AG04450 (cell line): ENCODE data around the gene MYH14. TPM values are rescaled to one million over a fixed set of nuclear protein-coding genes. Genes with fewer than 3 reads are reported as not detected.

ENCODE experiments used
- CTCF ChIA-PET: fragments of 300-600, 350-600 bp; formaldehyde crosslinking; extraction: SDS; loops from one replicate; lab custom pipeline; 2022; ENCODE audit warnings: antibody characterized with exemption, inconsistent platforms; lab: Charles Lee
- POLR2A ChIA-PET: fragments of 350-600 bp; formaldehyde crosslinking; extraction: SDS; loops from one replicate; lab custom pipeline; 2021; ENCODE audit warnings: antibody characterized with exemption, inconsistent platforms; lab: Yijun Ruan, JAX
- DNase-seq: peaks from one replicate; pipeline ENCODE4 v3.0.0-alpha.2; 2011; ENCODE audit warnings: low read depth, low spot score
- H3K27ac ChIP-seq: one replicate; pipeline ENCODE4 v1.5.1; 2012; ENCODE audit warnings: low read depth, low read length, control low read depth
- H3K27me3 ChIP-seq: one replicate; pipeline ENCODE4 v1.6.0; 2012; ENCODE audit warnings: low read length; ENCODE audit not compliant: control insufficient read depth, insufficient read depth
- H3K4me3 ChIP-seq: 2 replicates; pipeline ENCODE4 v1.5.1; 2011; ENCODE audit warnings: mild to moderate bottlenecking, low read depth, low read length, control low read depth
- H3K9me3 ChIP-seq: 2 replicates; pipeline ENCODE4 v1.5.1; 2012; ENCODE audit warnings: low read length; ENCODE audit not compliant: control insufficient read depth, insufficient read depth
- CTCF ChIP-seq: IDR thresholded peaks from 2 replicates; pipeline ENCODE4 v1.5.1; 2011; ENCODE audit warnings: low read depth, low read length, control low read depth, inconsistent platforms
- polyA plus RNA-seq: library from polyadenylated mRNA; depleted of rRNA; stranded (reverse); fragments of >200 nt; gene quantifications from 2 replicates; pipeline ENCODE4 v1.2.3, GENCODE V29; 2011

MYH14 gene
- polyA plus RNA-seq, 1 experiment: not detected

GRCh38 chr19:50162988-50163387 is 40.4 kb upstream of the MYH14 start, which contains the start of gene IZUMO2:
IZUMO2 (minus strand) TSS chr19:50163281; CDS start chr19:50163194, 87 bp downstream.
- TF ChIP-seq CTCF: no peak
- no peak within 1 kb of the TSS for H3K4me3 ChIP-seq
- H3K27me3 ChIP-seq: no peaks in the 10 kb centered on the region
- no peak within 1 kb of the TSS for H3K27ac ChIP-seq
- CTCF ChIA-PET: no interaction called here
- DNase-seq: no peak
- peaks cover 19% of the 10 kb centered on the region for H3K9me3 ChIP-seq
- POLR2A ChIA-PET: no interaction called here

GRCh38 chr19:50167314-50167721 is 36.1 kb upstream of the MYH14 start:
- ChIA-PET POLR2A (no interaction called here), CTCF (no interaction called here)
- no peaks in the 10 kb centered on the region for H3K27me3 ChIP-seq

GRCh38 chr19:50171752-50172151 is 31.7 kb upstream of the MYH14 start:
- no peak for DNase-seq
- H3K4me3 ChIP-seq: no peak overlapping the region
- ChIA-PET CTCF (no interaction called here), POLR2A (no interaction called here)
- H3K27me3 ChIP-seq: no peaks in the 10 kb centered on the region
- no peak overlapping the region for H3K27ac ChIP-seq
- no peak for TF ChIP-seq CTCF
- peaks cover 27% of the 10 kb centered on the region for H3K9me3 ChIP-seq

More at GRCh38 chr19:50167314-50167721, 36.1 kb upstream of the MYH14 start:
- Histone ChIP-seq H3K4me3 (no peak overlapping the region), H3K27ac (no peak overlapping the region), H3K9me3 (peaks cover 29% of the 10 kb centered on the region)
- no peak for TF ChIP-seq CTCF
- DNase-seq: no peak

GRCh38 chr19:50172726-50173125 is 30.7 kb upstream of the MYH14 start:
- TF ChIP-seq CTCF: no peak
- H3K27ac ChIP-seq: no peak overlapping the region
- no peak overlapping the region for H3K4me3 ChIP-seq
- no peaks in the 10 kb centered on the region for H3K27me3 ChIP-seq
- DNase-seq: no peak
- ChIA-PET POLR2A (no interaction called here), CTCF (interaction anchor here (1.1 kb wide), 1 partner anchor 552 kb away, joined by 3 read pairs; no protein-coding TSS in a partner anchor)
- peaks cover 21% of the 10 kb centered on the region for H3K9me3 ChIP-seq

GRCh38 chr19:50173127-50173526 is 30.3 kb upstream of the MYH14 start:
- TF ChIP-seq CTCF: no peak
- DNase-seq: no peak
- Histone ChIP-seq H3K27me3 (no peaks in the 10 kb centered on the region), H3K27ac (no peak overlapping the region), H3K9me3 (peaks cover 18% of the 10 kb centered on the region; the same call in 1 of the 2 replicates), H3K4me3 (no peak overlapping the region)
- CTCF ChIA-PET: interaction anchor here (1.1 kb wide), 1 partner anchor 552 kb away, joined by 3 read pairs; no protein-coding TSS in a partner anchor
- POLR2A ChIA-PET: no interaction called here
